Mesenchymal stem cell (in vitro differentiated cells and primary cell): Measurements from ENCODE around the gene KRTAP25-1.
A peak's percentile ranks its signal among the peaks of the same experiment; 100 is the strongest.

Experiments
- DNase-seq: peaks from one replicate; pipeline ENCODE4 v3.0.0-alpha.2; 2013
- H2AFZ ChIP-seq: one replicate; pipeline ENCODE4 v1.6.1; 2013; ENCODE audit warnings: low read depth, mild to moderate bottlenecking, control low read depth, inconsistent platforms, low read length, moderate library complexity
- H2AK5ac ChIP-seq: 2 replicates; pipeline ENCODE4 v1.6.1; 2013; ENCODE audit warnings: low read length, moderate library complexity, mild to moderate bottlenecking, inconsistent platforms; ENCODE audit not compliant: severe bottlenecking
- H2BK120ac ChIP-seq: one replicate; pipeline ENCODE4 v1.6.1; 2013; ENCODE audit warnings: low read depth, mild to moderate bottlenecking, inconsistent platforms, low read length, moderate library complexity
- H2BK12ac ChIP-seq, 2 experiments: one replicate each; pipeline ENCODE4 v1.6.1; 2013; ENCODE audit warnings: inconsistent platforms in 2 of 2, low read length in 2 of 2, mild to moderate bottlenecking in 2 of 2, moderate library complexity in 2 of 2, control low read depth in 1 of 2
- H2BK15ac ChIP-seq: one replicate; pipeline ENCODE4 v1.6.1; 2013; ENCODE audit warnings: mild to moderate bottlenecking, low read depth, inconsistent platforms; ENCODE audit not compliant: poor library complexity, severe bottlenecking
- H2BK5ac ChIP-seq: 2 replicates; pipeline ENCODE4 v1.6.1; 2013; ENCODE audit warnings: low read depth, mild to moderate bottlenecking, low read length, control low read depth, inconsistent platforms; ENCODE audit not compliant: poor library complexity, severe bottlenecking
- H3K14ac ChIP-seq, 2 experiments: one replicate each; pipeline ENCODE4 v1.6.1; 2013; ENCODE audit warnings: inconsistent platforms in 2 of 2, low read length in 2 of 2, control low read depth in 1 of 2, mild to moderate bottlenecking in 1 of 2, moderate library complexity in 1 of 2
- H3K18ac ChIP-seq, 2 experiments: one replicate each; pipeline ENCODE4 v1.6.1; 2013; ENCODE audit warnings: inconsistent platforms in 2 of 2, low read length in 2 of 2, control low read depth in 1 of 2, low read depth in 1 of 2, mild to moderate bottlenecking in 1 of 2
- H3K23ac ChIP-seq, 2 experiments: one replicate each; pipeline ENCODE4 v1.6.1; 2013; ENCODE audit warnings: inconsistent platforms in 2 of 2, low read length in 2 of 2, mild to moderate bottlenecking in 2 of 2, moderate library complexity in 2 of 2, control low read depth in 1 of 2
- H3K27ac ChIP-seq: 2 replicates; pipeline ENCODE4 v1.5.1; 2013; ENCODE audit warnings: mild to moderate bottlenecking, moderate library complexity, low read length, control low read depth, inconsistent platforms; ENCODE audit not compliant: poor library complexity, severe bottlenecking
- H3K27me3 ChIP-seq, 2 experiments: 2 replicates each; pipeline versions ENCODE4 v1.6.1 to v1.7.0; 2013; ENCODE audit warnings: low read length in 2 of 2, mild to moderate bottlenecking in 2 of 2, moderate library complexity in 2 of 2, control low read depth in 1 of 2, inconsistent platforms in 1 of 2; ENCODE audit not compliant: control insufficient read depth in 1 of 2, insufficient read depth in 1 of 2
- H3K36me3 ChIP-seq, 2 experiments: 2 replicates each; pipeline versions ENCODE4 v1.6.1 to v1.7.0; 2013; ENCODE audit warnings: low read length in 2 of 2, control low read depth in 1 of 2, inconsistent platforms in 1 of 2, low read depth in 1 of 2, mild to moderate bottlenecking in 1 of 2; ENCODE audit not compliant: insufficient read depth in 2 of 2, control insufficient read depth in 1 of 2
- H3K4ac ChIP-seq, 2 experiments: one replicate each; pipeline ENCODE4 v1.6.1; 2013; ENCODE audit warnings: inconsistent platforms in 2 of 2, low read length in 2 of 2, mild to moderate bottlenecking in 2 of 2, moderate library complexity in 2 of 2, control low read depth in 1 of 2, low read depth in 1 of 2
- H3K4me1 ChIP-seq: 2 replicates; pipeline ENCODE4 v1.6.1; 2013; ENCODE audit warnings: low read depth, low read length, control low read depth; ENCODE audit not compliant: control insufficient read depth, insufficient read depth
- H3K4me2 ChIP-seq: 2 replicates; pipeline ENCODE4 v1.6.1; 2013; ENCODE audit warnings: low read length, mild to moderate bottlenecking, inconsistent platforms; ENCODE audit not compliant: poor library complexity, severe bottlenecking
- H3K4me3 ChIP-seq, 2 experiments: 2 replicates each; pipeline versions ENCODE4 v1.5.1 to v1.7.0; 2013; ENCODE audit warnings: low read length in 2 of 2, mild to moderate bottlenecking in 2 of 2, control low read depth in 1 of 2, low read depth in 1 of 2; ENCODE audit not compliant: insufficient read depth in 1 of 2
- H3K79me1 ChIP-seq: replicated peaks from 2 replicates; pipeline ENCODE4 v1.6.1; 2013; ENCODE audit warnings: mild to moderate bottlenecking, control low read depth, low read length, inconsistent platforms; ENCODE audit not compliant: poor library complexity, severe bottlenecking
- H3K9ac ChIP-seq: 2 replicates; pipeline ENCODE4 v1.7.0; 2013; ENCODE audit warnings: mild to moderate bottlenecking, low read length, moderate library complexity
- H3K9me3 ChIP-seq: 2 replicates; pipeline ENCODE4 v1.7.0; 2013; ENCODE audit warnings: mild to moderate bottlenecking, low read length; ENCODE audit not compliant: control insufficient read depth
- H4K8ac ChIP-seq: one replicate; pipeline ENCODE4 v1.6.1; 2013; ENCODE audit warnings: inconsistent platforms, mild to moderate bottlenecking, low read length, moderate library complexity
- H4K91ac ChIP-seq: one replicate; pipeline ENCODE4 v1.6.1; 2013; ENCODE audit warnings: mild to moderate bottlenecking, low read length, inconsistent platforms
- WGBS: methylation state at CpG from one replicate; pipeline ENCODE4 v1.1.7; 2013; ENCODE audit warnings: mixed read lengths; 5-methylcytosine and 5-hydroxymethylcytosine counted together

Gene KRTAP25-1

DNA sequence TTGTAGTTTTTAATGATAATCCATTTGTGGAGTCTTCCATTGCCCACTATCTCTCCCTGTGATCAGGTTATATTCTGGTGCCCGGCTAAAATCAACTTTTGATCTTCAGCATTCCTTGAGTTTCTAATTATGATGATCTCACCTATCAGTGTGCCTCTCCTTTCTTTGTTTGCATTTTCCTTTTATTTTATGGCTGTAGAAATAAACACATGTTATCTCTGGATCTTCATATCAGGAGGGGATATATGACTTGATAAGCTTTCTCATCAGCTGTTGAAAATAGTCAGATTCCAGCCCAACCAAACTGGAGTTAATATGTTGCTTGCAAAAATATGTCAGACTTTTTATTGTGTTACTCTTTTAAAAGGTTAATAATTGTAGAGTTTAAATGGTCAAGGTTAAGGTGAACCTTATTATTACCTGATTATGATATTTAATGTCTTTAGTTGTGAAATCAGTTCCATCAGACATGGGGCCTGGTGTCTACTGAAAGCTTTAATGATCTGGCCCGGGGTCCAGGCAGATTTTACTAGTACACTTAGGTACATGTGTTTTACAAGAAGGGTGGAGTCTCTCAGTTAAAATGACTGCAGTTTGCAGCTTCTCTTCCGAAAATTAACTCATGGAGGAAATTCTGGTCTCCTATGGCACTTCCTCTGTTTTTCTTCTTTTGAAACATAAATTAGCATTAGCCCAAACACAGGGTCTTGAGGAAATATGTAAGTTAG is 19.3 kb downstream of the KRTAP25-1 start:
- Histone ChIP-seq H3K9ac (no peak overlapping the region), H2AK5ac (no peak overlapping the region), H2AFZ (no peak overlapping the region), H3K4me2 (no peak overlapping the region), H3K4me1 (no peaks in the 10 kb centered on the region), H4K91ac (no peak overlapping the region), H2BK120ac (no peak overlapping the region), H3K23ac (no peak overlapping the region), H3K4me3 (no peak overlapping the region), H3K18ac (no peak overlapping the region), H3K27ac (no peak overlapping the region), H3K4ac (no peak overlapping the region), H3K14ac (no peak overlapping the region), H3K27me3 (no peaks in the 10 kb centered on the region), H3K36me3 (no peaks in the 10 kb centered on the region), H2BK15ac (no peak overlapping the region), H2BK12ac (no peak overlapping the region), H4K8ac (no peak overlapping the region), H3K9me3 (peaks cover 6% of the 10 kb centered on the region), H3K79me1 (no peaks in the 10 kb centered on the region), H2BK5ac (no peak overlapping the region)
- DNase-seq, result no peak
- WGBS, result 74% methylated on average over 3 of the region's 3 CpGs

DNA sequence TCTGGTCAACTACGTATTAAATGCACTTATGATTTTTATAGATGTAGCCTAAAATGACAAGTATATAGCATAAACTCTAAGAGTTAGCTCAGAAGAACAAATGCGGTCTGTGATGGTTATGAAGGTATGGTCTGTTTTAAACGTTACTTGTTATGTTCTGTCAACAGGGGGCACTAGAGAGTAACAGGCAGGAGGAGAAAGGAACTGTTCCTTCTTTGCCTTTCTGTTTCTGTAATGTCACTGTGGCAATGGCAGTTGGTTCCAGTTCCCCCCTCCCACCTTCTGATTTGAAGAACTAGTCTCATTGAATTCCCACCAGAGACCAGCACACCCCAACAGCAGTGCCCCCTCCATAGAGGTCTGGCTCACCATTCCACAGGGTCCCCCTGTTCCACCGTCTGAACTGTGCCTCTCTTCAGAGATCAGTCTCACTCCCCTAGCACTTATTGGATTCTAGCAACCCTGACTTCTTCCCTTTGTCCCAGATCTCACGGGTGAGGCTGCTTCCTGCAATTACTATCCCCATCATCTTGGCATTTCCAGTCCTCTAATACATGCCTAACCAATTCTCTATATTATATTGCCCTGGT is 20.6 kb downstream of the KRTAP25-1 start:
- Histone ChIP-seq H3K14ac (no peak overlapping the region), H3K27me3 (no peaks in the 10 kb centered on the region), H3K4ac (no peak overlapping the region), H2AFZ (no peak overlapping the region), H4K91ac (no peak overlapping the region), H3K4me2 (no peak overlapping the region), H3K23ac (no peak overlapping the region), H3K4me1 (no peaks in the 10 kb centered on the region), H3K4me3 (no peak overlapping the region), H2AK5ac (no peak overlapping the region), H2BK5ac (no peak overlapping the region), H4K8ac (no peak overlapping the region), H3K9ac (no peak overlapping the region), H2BK120ac (no peak overlapping the region), H3K27ac (no peak overlapping the region), H2BK12ac (no peak overlapping the region), H3K79me1 (no peaks in the 10 kb centered on the region), H3K9me3 (peaks cover 6% of the 10 kb centered on the region), H3K36me3 (no peaks in the 10 kb centered on the region), H2BK15ac (no peak overlapping the region), H3K18ac (no peak overlapping the region)
- WGBS, result 43% methylated on average over 5 of the region's 5 CpGs
- DNase-seq, result no peak

- Histone ChIP-seq H2BK15ac (no peak overlapping the region), H3K18ac (no peak overlapping the region), H3K4me1 (no peaks in the 10 kb centered on the region), H4K8ac (no peak overlapping the region), H3K9me3 (no peaks in the 10 kb centered on the region), H3K23ac (no peak overlapping the region), H3K4ac (no peak overlapping the region), H3K27me3 (no peaks in the 10 kb centered on the region), H3K14ac (no peak overlapping the region), H3K79me1 (no peaks in the 10 kb centered on the region), H2BK120ac (no peak overlapping the region), H3K4me2 (no peak overlapping the region), H3K9ac (no peak overlapping the region), H2AFZ (no peak overlapping the region), H3K4me3 (no peak overlapping the region), H2BK5ac (no peak overlapping the region), H3K27ac (no peak overlapping the region), H4K91ac (no peak overlapping the region), H2AK5ac (no peak overlapping the region), H2BK12ac (no peak overlapping the region), H3K36me3 (no peaks in the 10 kb centered on the region)
- DNase-seq, result peak; percentile 6
- WGBS, result 34% methylated on average over 3 of the region's 4 CpGs
Measured at GRCh38 chr21:30257773-30258172, 31.5 kb downstream of the KRTAP25-1 start.

DNA sequence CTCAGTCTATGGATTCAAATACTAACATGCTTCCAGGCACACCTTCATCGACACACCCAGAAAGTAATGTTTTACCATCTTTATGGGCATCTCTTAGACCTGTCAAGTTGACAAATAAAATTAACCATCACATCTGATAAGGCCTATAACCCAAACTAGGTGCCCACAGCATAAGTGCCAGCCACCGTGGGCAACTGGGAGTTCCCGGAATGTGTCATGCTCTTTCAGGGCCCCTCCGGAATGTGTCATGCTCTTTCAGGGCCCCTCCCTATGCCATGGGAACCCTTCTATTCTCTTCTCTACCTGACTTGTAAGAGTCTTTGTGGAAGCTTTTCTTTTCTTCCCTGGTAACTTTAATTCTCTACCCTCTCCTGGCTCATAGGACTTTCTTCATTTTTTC is 33.2 kb downstream of the KRTAP25-1 start:
- Histone ChIP-seq H3K4me2 (no peak overlapping the region), H2BK5ac (no peak overlapping the region), H3K18ac (no peak overlapping the region), H3K23ac (no peak overlapping the region), H4K8ac (no peak overlapping the region), H2BK12ac (no peak overlapping the region), H3K4ac (no peak overlapping the region), H4K91ac (no peak overlapping the region), H3K4me1 (no peaks in the 10 kb centered on the region), H2AFZ (no peak overlapping the region), H2BK120ac (no peak overlapping the region), H2AK5ac (no peak overlapping the region), H3K9ac (no peak overlapping the region), H3K9me3 (no peaks in the 10 kb centered on the region), H3K27me3 (no peaks in the 10 kb centered on the region), H3K27ac (no peak overlapping the region), H2BK15ac (no peak overlapping the region), H3K36me3 (no peaks in the 10 kb centered on the region), H3K4me3 (no peak overlapping the region), H3K14ac (no peak overlapping the region), H3K79me1 (no peaks in the 10 kb centered on the region)
- WGBS, result 92% methylated on average over 4 of the region's 4 CpGs
- DNase-seq, result no peak
